Smooth muscle cell (in vitro differentiated cells): Measurements from ENCODE around the gene SLC6A12. TPM values are rescaled to one million over a fixed set of nuclear protein-coding genes. Genes with fewer than 3 reads are reported as not detected.

ENCODE experiments used
- DNase-seq: peaks from one replicate; lab custom pipeline; 2025; ENCODE audit not compliant: unreplicated experiment; lab: John Stamatoyannopoulos, UW
- H2AFZ ChIP-seq: fragments of 200-600 bp; sonication (generic); 2 replicates; pipeline ENCODE4 v1.6.0; 2016; ENCODE audit warnings: antibody characterized with exemption, low read depth, mild to moderate bottlenecking
- H3F3A ChIP-seq: fragments of 200-600 bp; sonication (generic); 2 replicates; pipeline ENCODE4 v1.6.0; 2017; ENCODE audit warnings: antibody characterized with exemption, low read depth
- H3K27ac ChIP-seq: fragments of 200-600 bp; sonication (generic); 2 replicates; pipeline ENCODE4 v1.5.1; 2016; ENCODE audit warnings: low read depth, mild to moderate bottlenecking
- H3K27me3 ChIP-seq: fragments of 200-600 bp; sonication (generic); 2 replicates; pipeline ENCODE4 v1.6.1; 2016; ENCODE audit warnings: low read depth, mild to moderate bottlenecking
- H3K36me3 ChIP-seq: fragments of 200-600 bp; sonication (generic); 2 replicates; pipeline ENCODE4 v1.5.1; 2016; ENCODE audit warnings: low read depth
- H3K4me1 ChIP-seq: fragments of 200-600 bp; sonication (generic); 2 replicates; pipeline ENCODE4 v1.5.1; 2016; ENCODE audit warnings: low read depth
- H3K4me2 ChIP-seq: fragments of 200-600 bp; sonication (generic); 2 replicates; pipeline ENCODE4 v1.6.0; 2016; ENCODE audit warnings: mild to moderate bottlenecking
- H3K4me3 ChIP-seq: fragments of 200-600 bp; sonication (generic); 2 replicates; pipeline ENCODE4 v1.5.1; 2016; ENCODE audit warnings: mild to moderate bottlenecking
- H3K79me2 ChIP-seq: fragments of 200-600 bp; sonication (generic); 2 replicates; pipeline ENCODE4 v1.6.0; 2016; ENCODE audit warnings: low read depth, mild to moderate bottlenecking
- H3K9ac ChIP-seq: fragments of 200-600 bp; sonication (generic); 2 replicates; pipeline ENCODE4 v1.6.0; 2016; ENCODE audit warnings: low read depth
- H3K9me3 ChIP-seq: fragments of 200-600 bp; sonication (generic); replicated peaks from 2 replicates; pipeline ENCODE4 v1.5.1; 2016; ENCODE audit warnings: low read depth
- H4K20me1 ChIP-seq: fragments of 200-600 bp; sonication (generic); 2 replicates; pipeline ENCODE4 v1.6.0; 2016; ENCODE audit warnings: low read depth
- CTCF ChIP-seq: fragments of 200-600 bp; sonication (generic); IDR thresholded peaks from 2 replicates; pipeline ENCODE4 v1.5.1; 2017; ENCODE audit warnings: borderline replicate concordance, mild to moderate bottlenecking, antibody characterized with exemption; ENCODE audit not compliant: insufficient read depth, poor library complexity, severe bottlenecking
- WGBS: methylation state at CpG from one replicate; pipeline ENCODE4 v1.1.7; 2016; ENCODE audit warnings: low lambda C conversion rate; 5-methylcytosine and 5-hydroxymethylcytosine counted together
- polyA plus RNA-seq: library from polyadenylated mRNA; unstranded; fragments of >200 nt; fragmentation: Nextera tagmentation; extraction: Ambion mirVana; gene quantifications from 2 replicates; pipeline ENCODE4 v1.2.1, GENCODE V29; 2016
- total RNA-seq: library from RNA; depleted of rRNA; stranded (reverse); fragments of >200 nt; gene quantifications from 2 replicates; pipeline ENCODE4 v1.2.3, GENCODE V29; 2014

SLC6A12 gene
- total and polyA plus RNA-seq, 2 experiments from 2014 or later, result 0.22 TPM; not detected in 1

- no peaks in the 10 kb centered on the region for H3K27me3 ChIP-seq
- H3K4me3 ChIP-seq, result no peak overlapping the region
- H3K9me3 ChIP-seq, result no peaks in the 10 kb centered on the region
- H2AFZ ChIP-seq, result no peak overlapping the region
- H3K4me1 ChIP-seq, result peaks cover 35% of the 10 kb centered on the region
- DNase-seq, result no peak
- no peak overlapping the region for H3K4me2 ChIP-seq
- H3K36me3 ChIP-seq, result no peaks in the 10 kb centered on the region
- H3K9ac ChIP-seq, result no peak overlapping the region
- H3K27ac ChIP-seq, result no peak overlapping the region
- no peaks in the 10 kb centered on the region for H3K79me2 ChIP-seq
- WGBS, result 91% methylated on average over 12 of the region's 12 CpGs
- H3F3A ChIP-seq, result no peaks in the 10 kb centered on the region
- no peak for TF ChIP-seq CTCF
- no peaks in the 10 kb centered on the region for H4K20me1 ChIP-seq
These were observed 45.9 kb downstream of the SLC6A12 start for GRCh38 chr12:167959-168600.

- 89% methylated on average over 11 of the region's 11 CpGs for WGBS
These were observed 47.4 kb downstream of the SLC6A12 start for GRCh38 chr12:166425-167075.

GRCh38 chr12:165862-166368 is 48.0 kb downstream of the SLC6A12 start:
- Histone ChIP-seq H3K4me2 (peak overlapping the region; percentile 12), H3K79me2 (no peaks in the 10 kb centered on the region), H3K27ac (no peak overlapping the region), H3K36me3 (no peaks in the 10 kb centered on the region), H2AFZ (no peak overlapping the region), H3F3A (no peaks in the 10 kb centered on the region), H3K4me3 (no peak overlapping the region), H3K4me1 (peaks cover 35% of the 10 kb centered on the region), H4K20me1 (no peaks in the 10 kb centered on the region), H3K9ac (no peak overlapping the region), H3K9me3 (no peaks in the 10 kb centered on the region), H3K27me3 (no peaks in the 10 kb centered on the region)
- WGBS, result 76% methylated on average over 14 of the region's 15 CpGs
- no peak for TF ChIP-seq CTCF
- no peak for DNase-seq

More at GRCh38 chr12:166425-167075, 47.4 kb downstream of the SLC6A12 start:
- Histone ChIP-seq H3K4me3 (no peak overlapping the region), H4K20me1 (no peaks in the 10 kb centered on the region), H3K27me3 (no peaks in the 10 kb centered on the region), H2AFZ (no peak overlapping the region), H3K4me2 (peak overlapping the region; percentile 12), H3K4me1 (peaks cover 35% of the 10 kb centered on the region), H3K36me3 (no peaks in the 10 kb centered on the region), H3K79me2 (no peaks in the 10 kb centered on the region), H3K9me3 (no peaks in the 10 kb centered on the region), H3F3A (no peaks in the 10 kb centered on the region), H3K27ac (no peak overlapping the region), H3K9ac (no peak overlapping the region)
- no peak for TF ChIP-seq CTCF
- DNase-seq, result no peak

DNA sequence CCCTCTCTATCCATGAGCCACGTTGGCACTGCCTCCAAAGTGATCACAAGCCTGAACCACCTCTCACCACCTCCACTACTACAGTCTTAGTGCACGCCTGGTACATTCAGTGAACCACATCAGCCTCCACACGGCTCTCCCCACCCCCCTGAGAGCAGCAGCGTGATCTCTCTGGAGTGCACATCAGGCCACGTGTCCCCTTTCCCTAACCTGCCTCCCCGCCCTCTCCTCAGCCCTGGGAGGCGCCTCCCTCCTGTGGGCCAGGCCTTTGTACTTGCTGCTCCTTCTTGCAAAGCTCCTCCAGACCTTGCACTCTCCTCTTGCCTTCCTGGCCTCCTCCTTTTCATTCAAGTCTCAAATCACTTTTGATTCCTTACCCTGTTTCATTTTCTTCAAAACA is 49.8 kb downstream of the SLC6A12 start:
- DNase-seq, result no peak

More for the DNA sequence above, 49.8 kb downstream of the SLC6A12 start:
- no peak overlapping the region for H3K4me2 ChIP-seq
- H3K36me3 ChIP-seq, result no peaks in the 10 kb centered on the region
- no peaks in the 10 kb centered on the region for H4K20me1 ChIP-seq
- H3K9ac ChIP-seq, result no peak overlapping the region
- H3K9me3 ChIP-seq, result no peaks in the 10 kb centered on the region
- TF ChIP-seq CTCF, result no peak
- H3K4me3 ChIP-seq, result no peak overlapping the region
- WGBS, result 77% methylated on average over 7 of the region's 7 CpGs
- H3K4me1 ChIP-seq, result peaks cover 21% of the 10 kb centered on the region
- no peak overlapping the region for H3K27ac ChIP-seq
- H3K27me3 ChIP-seq, result no peaks in the 10 kb centered on the region
- no peaks in the 10 kb centered on the region for H3K79me2 ChIP-seq
- H2AFZ ChIP-seq, result no peak overlapping the region
- H3F3A ChIP-seq, result no peaks in the 10 kb centered on the region
